ENCODE data around the gene SPATA31D4. TPM values are rescaled to one million over a fixed set of nuclear protein-coding genes. Genes with fewer than 3 reads are reported as not detected.

Gene SPATA31D4
- not detected in 5 replicates for total RNA-seq (2022; extraction: Qiagen RNA extraction; ENCODE audit: low read depth)

GRCh38 chr9:81928305-81928704, at the start of gene SPATA31D4:
TSS of gene SPATA31D4 (plus strand) at chr9:81928428. CDS start at chr9:81928514, 86 bp downstream.

GRCh38 chr9:81943393-81943792, 15.2 kb downstream of the SPATA31D4 start, which contains the start of gene SPATA31D3:
TSS of gene SPATA31D3 (plus strand) at chr9:81943500. CDS start at chr9:81943586, 86 bp downstream.

Other genes starting within 250 kb of the SPATA31D4 start
- 92.0 to 101 TPM (median 96.8 TPM) in 5 replicates for gene TLE1, start 238.9 kb upstream of the SPATA31D4 start, total RNA-seq (2022; extraction: Qiagen RNA extraction; ENCODE audit: low read depth)
- gene SPATA31D3, start 15.1 kb downstream of the SPATA31D4 start, total RNA-seq (2022; extraction: Qiagen RNA extraction; ENCODE audit: low read depth), result not detected in 5 replicates
- not detected in 5 replicates for gene SPATA31D1, start 60.3 kb downstream of the SPATA31D4 start, total RNA-seq (2022; extraction: Qiagen RNA extraction; ENCODE audit: low read depth)